Stimulated activated CD8-positive, alpha-beta memory T cell treated with anti-CD3 and anti-CD28 coated beads, Interleukin-7, amount 100 ng/mL, for 4 hours (primary cell): ENCODE results near the gene NDUFS7.

Source experiments
- DNase-seq, 2 donors: peaks; one replicate each; pipeline ENCODE4 v3.0.0-alpha.2; 2020; ENCODE audit warnings: low read depth in 2 of 2

Gene NDUFS7

DNA sequence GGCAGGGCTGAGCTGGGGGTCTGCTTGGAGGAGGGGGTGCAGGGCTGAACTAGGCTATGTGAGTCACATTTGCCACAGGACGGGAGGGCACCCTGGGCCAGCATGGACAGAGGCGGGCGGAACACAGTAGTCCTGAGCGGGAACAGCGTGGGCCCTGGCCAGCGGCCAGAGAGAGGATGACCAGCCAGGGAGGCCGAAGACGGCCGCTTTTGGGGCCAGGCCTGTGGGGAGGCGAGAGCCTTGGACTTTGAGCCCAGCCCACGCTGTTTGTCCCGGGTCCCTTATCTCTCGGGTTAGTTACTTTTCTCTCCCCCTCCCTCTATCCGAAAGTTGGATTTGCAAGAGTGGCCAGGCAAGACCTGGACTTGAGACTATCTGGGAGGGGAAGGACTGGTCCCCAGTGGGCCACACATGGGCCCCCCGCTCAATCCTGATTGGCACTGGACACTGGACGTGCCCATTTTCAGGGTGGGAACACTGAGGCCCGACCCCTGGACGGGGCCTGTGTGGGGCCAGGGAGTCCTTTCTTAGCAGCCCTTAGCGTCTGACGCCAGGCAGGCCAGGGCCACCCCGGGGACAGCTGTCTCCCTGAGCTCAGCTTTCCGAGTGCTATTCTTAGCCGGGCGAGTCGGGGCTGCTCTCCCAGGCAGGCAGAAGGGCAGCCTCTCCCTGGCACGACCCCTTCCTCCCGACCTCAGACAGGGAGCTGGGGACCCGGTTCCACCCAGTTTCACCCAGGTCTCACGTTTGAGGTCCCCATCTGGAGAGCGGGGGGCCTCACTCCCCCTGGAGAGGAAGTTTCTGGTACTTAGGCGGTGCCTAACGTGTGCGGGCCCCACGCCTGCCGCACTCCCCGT lies 16.8 kb downstream of the NDUFS7 start:
- DNase-seq = no peak

DNA sequence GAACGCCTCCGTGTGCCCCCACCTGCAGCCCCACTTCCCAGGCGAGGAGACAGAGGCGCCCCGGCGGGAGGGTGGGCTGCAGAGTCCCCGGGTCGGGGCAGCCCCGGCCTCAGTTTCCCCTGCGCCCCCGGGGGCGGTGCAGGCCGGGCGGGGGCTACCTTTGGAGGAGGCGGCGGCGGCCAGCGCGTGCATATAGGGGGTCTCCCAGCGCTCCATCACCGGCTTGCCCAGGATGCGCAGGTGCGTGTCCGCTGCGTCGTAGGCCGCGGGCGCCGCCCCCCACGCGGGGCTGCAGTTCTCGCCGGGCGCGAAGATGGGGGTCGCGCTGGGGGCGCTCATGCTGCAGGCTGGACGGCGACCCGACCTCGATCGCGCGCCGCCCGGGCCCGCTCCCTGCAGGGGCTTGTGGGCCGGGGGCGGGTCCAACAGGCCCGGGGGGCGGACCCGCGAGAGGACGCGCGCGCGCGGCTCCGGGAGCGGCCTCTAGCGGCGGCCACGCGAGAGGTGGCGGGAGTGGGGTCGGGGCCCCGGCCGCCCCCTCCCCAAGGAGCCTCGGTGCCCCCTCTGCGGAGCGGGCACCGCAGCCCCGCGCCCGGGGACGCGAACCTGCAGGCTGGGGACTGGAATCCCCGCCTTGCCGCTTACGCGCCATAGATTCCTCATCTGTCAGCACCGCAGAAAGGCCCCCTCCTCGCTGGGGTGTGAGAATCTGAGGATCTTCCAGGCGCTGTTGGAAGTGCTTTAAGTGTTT lies 17.6 kb downstream of the NDUFS7 start, which contains the start of gene GAMT:
TSS of gene GAMT (minus strand) at position 405 of the 751 bp plus-strand sequence. CDS start at position 339, 66 bp downstream.
- peak in 1 of 2 donors; percentile 57 for DNase-seq

DNA sequence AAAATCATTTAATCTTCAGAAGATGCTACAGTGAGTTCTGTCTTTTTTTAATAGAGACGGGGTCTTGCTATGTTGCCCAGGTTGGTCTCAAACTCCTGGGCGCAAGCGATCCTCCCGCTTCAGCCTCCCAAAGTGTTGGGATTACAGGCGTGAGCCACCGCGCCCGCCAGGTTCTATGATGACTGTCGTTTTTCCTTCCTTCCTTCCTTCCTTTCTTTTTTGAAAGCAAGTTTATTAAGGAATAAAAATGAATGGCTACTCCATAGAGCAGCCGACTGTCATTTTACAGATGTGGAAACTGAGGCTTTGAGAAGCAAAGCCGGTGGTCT lies 18.1 kb downstream of the NDUFS7 start:
- no peak for DNase-seq

GRCh38 chr19:1402411-1403070 lies 18.8 kb downstream of the NDUFS7 start:
- no peak for DNase-seq

DNA sequence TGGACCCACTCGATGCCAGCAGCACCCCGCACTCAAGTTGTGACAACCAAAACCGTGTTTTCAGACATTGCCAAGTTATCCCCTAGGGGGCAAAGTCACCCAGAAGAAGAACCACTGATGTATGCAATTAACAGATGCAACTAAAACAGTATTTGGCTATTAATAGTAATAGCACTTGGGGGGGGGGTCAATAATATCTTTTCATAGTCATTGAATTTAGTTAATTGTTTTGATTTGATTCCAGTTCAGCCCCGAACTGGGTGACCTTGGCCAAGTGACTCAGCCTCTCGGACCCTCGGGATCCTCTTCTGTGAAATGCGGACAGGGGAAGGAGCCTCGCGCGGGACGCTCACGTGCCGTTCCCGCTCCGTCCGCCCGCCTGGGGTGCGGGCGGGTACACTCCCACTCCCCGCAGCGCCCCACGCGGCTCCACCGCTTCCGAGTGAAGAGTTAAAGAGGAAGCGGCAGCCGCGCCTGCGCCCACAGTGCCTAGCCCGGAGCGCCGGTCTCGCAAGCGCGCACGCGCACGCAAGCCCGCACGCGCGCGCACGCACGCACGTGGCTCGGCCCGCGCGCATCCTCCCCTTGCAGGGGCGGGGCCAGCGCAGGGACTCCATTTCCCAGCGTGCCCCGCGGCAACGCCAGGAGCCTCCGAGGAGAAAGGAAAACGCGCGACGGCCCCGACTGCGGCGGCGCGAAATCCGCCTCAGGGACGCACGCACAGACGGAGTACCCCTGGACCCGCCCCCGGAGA lies 23.2 kb downstream of the NDUFS7 start:
- peak; percentile 96 to 100 for DNase-seq

GRCh38 chr19:1407528-1408299 lies 24.0 kb downstream of the NDUFS7 start, which contains the start of gene DAZAP1:
Gene DAZAP1 (plus strand): TSS chr19:1407586. CDS start chr19:1407774, 188 bp downstream.
- DNase-seq = peak in 1 of 2 donors; percentile 43

GRCh38 chr19:1408300-1409203 lies 24.8 kb downstream of the NDUFS7 start:
- DNase-seq = peak in 1 of 2 donors; percentile 57

DNA sequence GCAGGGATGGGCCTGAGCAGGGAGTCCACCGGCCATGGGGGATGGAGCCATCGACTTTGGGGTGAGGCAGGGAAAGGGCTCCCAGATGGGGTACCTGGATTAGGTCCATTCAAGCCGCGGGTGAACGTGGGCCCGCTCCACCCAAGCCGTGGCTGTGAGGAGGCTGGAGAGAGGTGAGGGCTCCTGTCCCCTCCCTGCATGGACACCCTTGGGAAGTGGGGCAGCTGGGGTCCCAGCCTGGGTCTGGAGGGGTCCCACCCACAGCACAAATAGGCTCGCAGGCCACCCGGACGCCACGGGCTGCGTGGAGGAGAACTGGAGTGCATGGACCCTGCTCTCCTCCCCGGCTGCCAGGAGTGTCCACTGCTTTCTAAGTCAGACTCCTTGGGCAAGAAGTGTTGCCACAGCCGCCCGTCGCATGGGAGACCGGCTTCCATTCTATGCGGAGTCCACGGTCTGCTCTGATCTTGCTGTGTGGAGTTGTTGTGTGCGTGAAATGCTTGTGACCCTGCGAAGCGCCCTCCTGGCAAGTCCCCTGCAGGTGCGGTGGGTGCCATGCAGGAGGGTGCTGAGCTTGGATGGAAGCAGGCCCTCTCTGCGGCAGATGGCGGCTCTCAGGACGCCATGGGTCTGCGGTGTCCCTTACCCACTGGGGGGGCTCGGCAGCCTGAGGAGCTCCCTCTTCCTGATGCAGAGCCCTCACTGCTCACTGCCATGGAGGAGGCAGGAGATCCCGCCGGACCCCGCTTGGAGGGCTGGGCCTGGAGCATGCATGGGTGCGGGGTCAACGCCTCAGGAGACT lies 25.7 kb downstream of the NDUFS7 start:
- no peak for DNase-seq

DNA sequence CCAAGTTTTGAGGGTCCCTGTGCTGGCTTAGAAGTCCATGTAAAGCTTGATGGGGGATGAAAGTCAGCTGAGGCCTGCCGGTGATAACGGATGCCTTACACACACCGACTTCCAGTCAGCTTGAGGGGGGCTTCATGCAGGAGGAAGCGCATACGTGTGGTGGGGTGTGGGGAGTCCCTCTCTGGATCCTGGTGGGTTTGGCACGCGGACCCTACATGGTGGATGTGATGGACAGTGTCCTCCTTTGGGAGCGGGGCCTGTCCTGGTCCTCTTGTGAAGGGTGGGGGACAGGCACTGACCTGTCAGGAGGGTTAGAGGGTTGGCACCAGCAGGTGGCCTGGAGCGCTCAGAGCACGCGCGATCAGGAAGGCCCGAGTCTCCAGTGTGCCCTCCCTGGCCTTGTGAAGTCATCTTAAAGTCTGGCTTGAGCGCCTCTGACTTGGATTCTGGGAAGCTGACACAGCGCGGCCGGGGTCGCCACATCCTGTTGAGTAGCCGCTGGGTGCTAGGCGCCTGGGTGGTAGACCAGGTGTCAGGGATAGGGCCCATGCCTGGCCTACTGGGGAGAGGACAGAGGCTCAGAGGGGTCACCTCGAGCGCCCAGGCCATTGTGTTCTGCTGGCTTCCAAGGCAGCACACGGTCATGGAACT lies 26.6 kb downstream of the NDUFS7 start:
- DNase-seq = no peak

DNA sequence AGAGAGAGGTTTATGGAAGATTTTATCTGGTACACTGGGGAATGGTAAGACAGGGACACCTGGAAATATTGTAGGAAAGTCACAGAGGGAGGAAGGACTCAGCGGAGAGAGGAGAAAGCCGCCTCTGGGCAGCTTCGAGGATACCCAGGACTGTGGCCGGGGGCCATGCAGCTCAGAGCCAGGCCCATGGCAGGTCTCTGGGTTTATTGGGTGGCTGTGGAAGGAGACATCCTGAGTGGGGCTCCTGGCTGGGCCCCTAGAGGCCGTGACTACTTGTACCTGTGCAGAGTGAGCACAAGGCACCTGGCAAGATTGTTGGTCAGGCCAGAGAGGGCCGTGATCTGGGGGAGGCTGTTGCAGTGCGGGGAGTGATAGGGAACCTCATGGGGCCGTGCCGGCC lies 27.1 kb downstream of the NDUFS7 start:
- no peak for DNase-seq

- DNase-seq = no peak
Measured at GRCh38 chr19:1411255-1412191, 27.8 kb downstream of the NDUFS7 start.

DNA sequence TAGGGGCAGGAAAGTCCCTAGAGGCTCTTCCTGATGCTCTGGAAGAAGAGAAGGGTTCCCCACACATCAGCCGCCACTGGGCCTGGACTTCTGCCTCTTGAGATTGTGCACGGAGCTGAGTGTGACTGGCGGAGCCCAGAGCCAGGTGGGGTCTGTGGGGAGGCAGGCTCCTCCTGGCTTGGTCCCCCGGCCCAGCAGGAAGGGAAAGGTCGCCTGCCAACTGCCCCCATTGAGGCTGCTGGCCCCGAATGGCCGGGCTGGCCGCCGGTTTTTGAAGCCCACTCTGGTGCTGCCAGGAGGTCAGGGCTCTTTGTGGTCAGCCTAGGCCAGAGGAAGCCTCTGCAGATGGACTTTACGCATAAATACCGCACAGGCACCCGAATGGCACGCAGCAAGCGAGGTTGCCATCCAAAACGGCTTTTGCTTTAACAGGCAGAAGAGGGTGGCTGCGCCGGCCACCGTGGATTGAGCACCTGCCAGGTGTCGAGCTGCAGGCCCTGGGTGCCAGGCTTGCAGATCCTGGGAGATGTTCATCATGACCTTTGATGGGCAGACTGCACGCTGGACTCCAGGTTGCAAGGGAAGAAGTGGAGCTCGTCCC lies 28.7 kb downstream of the NDUFS7 start:
- DNase-seq = no peak

DNA sequence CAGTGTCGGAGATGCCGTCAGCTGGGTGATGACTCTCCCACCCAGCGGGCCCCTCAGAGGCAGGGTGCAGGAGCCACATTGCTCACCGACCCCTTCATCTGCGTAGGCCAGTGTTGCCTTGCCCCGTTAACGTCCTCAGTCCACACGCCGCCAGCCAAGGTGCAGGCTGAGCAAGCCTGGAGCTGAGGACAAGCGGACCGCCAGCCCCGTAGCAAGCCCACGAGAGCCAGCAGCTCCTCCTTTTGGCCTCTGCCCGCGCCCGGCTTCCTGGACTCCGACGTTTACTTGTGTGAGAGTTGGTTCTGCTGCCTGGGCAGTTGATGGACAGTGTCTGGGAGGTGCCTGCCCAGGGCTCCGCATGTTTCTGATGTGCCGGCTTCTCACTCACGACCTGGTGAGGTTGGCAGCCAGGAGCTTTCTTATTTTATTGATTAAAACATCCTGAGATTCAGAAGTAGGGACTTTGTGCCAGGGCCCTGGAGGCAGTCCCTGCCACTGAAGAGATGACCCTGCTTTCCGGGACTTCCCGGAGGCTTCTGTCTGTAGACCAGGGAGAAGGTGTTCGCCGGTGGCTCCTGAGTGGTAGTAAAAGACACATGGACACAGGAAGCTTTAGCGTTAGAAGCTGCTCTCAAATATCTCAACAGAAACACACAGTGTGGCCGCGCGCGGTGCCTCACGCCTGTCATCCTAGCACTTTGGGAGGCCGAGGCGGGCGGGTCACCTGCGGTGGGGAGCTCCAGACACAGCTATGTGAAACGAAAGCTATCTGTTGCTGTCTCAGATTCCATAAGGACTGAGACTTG lies 29.5 kb downstream of the NDUFS7 start:
- DNase-seq = no peak

DNA sequence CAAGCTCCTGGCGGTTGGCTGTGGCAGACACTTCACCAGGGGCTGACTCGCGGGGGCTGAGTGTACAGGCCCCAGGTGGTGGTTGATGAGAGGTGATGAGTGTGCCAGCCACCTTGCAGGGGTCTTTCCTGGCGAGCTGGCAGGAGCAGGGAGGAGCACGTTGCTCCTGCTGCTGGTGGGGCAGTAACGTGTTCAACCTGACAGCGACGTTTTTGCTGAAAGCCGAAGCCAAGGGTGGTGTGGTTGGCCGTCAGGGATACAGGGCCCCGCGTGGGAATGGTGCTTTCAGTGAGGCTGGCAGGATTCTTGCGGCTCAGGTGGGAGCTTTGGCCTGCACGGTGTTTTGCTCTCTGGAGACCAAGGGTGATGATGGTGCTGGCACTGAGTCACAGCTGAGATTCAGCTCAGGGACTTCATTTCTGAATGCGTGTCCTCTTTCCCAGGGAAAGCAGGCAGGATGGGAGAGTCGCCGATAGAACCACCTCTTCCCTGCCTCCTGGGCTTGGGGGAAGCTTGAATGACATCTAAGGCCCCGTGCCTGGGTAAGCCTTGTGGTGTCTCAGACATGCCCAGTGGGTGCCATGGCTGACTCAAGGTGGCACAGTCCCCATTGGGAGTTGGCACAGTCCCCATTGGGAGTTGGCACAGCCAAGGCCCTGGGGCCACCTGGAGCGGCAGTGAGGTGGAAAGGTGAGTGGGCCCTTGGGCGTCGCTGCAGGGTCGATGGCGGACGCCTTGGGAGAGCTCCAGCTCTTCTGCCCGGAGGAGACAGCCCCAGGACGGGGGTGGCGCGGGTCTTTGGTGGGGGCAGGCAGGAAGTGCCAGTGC lies 32.5 kb downstream of the NDUFS7 start:
- DNase-seq = no peak

DNA sequence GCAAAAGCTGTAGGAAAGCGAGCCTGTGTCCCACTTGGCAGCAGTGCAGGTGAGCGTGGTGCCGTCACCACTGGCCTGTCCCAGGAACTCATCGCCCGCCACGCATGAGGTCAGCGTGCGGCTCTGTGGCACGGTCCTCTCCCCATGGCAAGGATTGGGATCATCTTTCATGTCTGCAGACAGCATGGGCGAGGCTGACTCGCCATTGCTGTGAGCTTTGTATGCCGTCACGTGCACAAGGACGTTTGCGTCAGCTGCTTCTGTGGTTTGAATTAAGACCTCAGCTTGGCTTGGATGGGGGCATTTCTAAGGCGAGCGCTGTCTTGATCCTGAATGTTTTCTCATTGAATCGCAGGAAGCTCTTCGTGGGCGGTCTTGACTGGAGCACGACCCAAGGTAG lies 33.4 kb downstream of the NDUFS7 start:
- DNase-seq = no peak
